ELR (cell line): ENCODE measurements around the gene DROSHA.
A peak's percentile ranks its signal among the peaks of the same experiment; 100 is the strongest.

ENCODE experiments used
- DNase-seq: peaks from one replicate; pipeline ENCODE4 v3.0.0-alpha.2; 2015; ENCODE audit warnings: low read depth

The DROSHA gene

GRCh38 chr5:31530541-31531265 lies 1.2 kb downstream of the DROSHA start:
- peak; percentile 66 for DNase-seq

DNA sequence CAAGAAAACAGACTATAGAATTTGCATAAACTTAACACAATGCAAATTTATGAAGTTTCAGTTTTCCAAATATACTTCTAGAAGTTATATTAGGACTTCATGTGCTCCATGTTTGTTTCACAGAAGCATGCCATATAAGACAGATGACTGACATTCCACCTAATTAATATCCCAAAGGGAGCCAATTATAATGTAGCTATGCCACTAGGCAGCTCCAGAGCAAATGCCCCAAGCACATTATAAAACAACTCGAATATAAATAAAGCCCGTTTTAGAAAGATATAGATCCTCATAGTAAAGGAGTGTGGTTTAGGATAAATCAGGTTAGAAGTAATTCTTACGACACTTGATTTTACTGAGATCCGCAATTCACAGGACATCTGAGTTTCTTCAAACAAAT lies 8.9 kb downstream of the DROSHA start:
- no peak for DNase-seq

- DNase-seq = no peak
Measured at GRCh38 chr5:31516802-31517201, 15.1 kb downstream of the DROSHA start.

DNA sequence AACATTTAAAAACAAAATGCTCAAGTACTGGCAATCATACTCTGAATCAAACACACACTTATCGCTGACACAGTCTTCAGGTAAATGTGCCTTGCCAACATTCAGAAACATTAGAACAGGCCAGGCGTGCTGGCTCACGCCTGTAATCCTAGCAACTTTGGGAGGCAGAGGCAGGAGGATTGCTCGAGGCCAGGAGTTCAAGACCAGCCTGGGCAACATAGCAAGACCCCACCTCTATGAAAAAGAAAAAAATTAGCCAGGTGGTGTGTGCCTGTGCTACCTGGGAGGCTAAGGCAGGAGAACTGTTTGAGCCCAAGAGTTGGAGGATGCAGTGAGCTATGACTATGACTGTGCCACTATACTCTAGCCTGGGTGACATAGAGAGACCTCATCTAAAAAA lies 20.6 kb downstream of the DROSHA start:
- no peak for DNase-seq

GRCh38 chr5:31504529-31504928 lies 27.4 kb downstream of the DROSHA start:
- no peak for DNase-seq

- DNase-seq = no peak
Measured at GRCh38 chr5:31502506-31502905, 29.4 kb downstream of the DROSHA start.

DNA sequence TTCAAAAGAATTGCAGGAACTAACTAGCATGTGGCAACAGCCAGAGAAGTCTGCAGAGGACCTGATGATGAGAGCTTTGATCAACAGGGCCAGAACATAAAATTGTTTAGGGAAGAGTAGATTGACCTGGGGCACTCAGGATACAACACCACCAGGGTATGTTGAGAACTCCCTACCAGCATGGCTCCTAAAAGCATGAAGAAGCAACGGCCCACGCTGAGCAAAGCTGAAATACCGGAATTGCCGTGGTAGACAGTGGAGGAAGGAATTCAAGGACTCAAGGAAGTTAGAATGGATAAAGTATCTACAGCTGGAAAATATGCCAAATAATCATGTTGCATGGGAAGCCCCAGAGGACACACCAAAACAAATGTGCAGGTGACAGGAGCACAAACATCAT lies 31.6 kb downstream of the DROSHA start:
- DNase-seq = no peak

DNA sequence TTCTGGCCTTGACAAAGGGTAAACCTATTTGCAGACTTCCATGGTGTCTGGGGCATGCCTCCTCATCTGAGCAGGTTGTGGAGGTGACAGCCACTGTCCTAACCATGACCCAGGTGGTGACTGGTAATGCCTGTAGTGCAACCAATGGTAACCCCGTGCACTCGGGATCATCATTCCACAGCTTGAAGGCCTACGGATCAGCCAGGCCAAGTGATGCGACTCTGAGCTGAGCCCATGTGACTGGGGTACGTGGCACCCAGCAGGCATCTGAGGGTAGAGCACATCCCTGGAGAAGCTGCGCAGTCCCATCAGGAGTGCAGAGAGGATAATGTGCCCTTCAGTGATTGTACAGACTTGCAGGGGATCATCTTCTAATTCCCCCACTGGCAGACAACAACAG lies 35.0 kb downstream of the DROSHA start:
- DNase-seq = no peak

GRCh38 chr5:31496301-31496700 lies 35.6 kb downstream of the DROSHA start:
- no peak for DNase-seq

DNA sequence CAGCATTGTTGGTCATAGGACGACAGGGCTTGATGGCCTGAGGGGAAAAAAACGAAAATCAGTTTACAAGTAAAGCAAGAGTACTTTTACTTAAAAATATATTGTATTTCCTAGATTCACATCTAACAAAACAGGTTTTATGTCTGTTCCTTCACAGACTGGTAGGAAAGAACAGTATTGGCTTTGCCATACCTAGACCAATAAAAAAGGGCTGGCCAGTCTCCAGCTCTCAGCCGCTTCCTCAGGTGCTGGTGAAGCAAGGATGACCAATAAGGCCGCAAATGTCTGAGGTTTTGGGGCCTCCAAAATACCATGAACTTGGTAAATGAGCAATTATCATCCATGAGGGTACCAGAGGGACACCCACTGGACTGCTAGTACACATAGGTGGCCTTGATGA lies 36.6 kb downstream of the DROSHA start:
- DNase-seq = no peak

GRCh38 chr5:31492869-31493268 lies 39.0 kb downstream of the DROSHA start:
- peak; percentile 4 for DNase-seq

DNA sequence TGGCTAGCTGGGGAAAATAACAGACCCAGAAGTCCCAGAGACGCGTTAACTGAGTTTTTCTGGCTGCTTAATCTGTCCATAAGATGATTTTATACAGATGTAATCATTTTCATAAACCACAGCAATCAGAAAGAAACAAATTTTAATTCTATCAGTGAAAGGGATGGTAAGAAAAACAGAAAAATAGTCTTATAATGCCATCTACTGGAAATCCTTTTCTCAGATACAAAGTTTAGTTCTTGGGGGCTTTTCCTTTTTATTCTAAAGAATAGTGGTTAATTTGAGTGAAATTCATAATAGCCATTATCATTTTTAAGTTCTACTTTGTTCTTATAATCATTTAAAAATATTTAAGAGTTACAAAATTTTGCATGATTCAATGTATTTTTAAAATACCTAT lies 44.4 kb downstream of the DROSHA start:
- DNase-seq = no peak

- DNase-seq = no peak
Measured at GRCh38 chr5:31486441-31486840, 45.5 kb downstream of the DROSHA start.

DNA sequence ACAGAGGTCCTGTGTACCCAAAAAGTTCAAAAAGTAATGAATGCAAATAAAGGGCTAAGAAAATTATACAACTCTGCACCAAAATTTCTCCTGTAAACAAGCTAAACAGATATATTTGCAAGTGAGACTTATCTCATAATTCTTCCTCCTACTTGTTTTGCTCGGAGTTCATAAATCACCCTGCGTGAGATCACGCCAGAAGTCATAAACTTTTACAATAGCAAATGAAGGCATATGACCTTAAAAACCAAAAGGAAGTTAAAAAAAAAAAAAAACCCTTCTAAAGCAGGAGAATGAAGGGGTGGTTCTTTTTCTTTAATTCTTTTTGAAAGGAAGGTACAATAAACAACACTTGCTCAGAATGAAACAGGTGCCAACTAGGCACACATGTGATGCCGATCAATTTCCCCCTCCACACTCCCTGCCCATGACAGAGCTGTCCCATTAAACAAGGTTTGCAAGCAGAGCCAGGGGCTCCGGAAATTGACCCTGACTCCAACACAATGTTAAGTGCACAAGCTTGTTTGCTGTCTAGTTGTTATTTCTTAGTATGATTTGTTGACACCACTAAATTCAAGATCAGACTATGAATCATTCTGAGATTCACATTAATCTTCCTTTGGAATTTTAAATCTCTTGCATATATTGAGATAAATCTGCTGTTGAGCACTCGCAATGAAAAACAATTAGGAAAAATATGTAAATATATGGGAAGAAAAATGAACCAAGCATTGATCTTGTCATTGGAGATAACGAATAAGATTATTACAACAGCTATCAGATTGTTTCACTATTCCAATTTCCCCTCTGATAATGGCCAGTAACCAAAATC lies 46.3 kb downstream of the DROSHA start:
- no peak for DNase-seq

DNA sequence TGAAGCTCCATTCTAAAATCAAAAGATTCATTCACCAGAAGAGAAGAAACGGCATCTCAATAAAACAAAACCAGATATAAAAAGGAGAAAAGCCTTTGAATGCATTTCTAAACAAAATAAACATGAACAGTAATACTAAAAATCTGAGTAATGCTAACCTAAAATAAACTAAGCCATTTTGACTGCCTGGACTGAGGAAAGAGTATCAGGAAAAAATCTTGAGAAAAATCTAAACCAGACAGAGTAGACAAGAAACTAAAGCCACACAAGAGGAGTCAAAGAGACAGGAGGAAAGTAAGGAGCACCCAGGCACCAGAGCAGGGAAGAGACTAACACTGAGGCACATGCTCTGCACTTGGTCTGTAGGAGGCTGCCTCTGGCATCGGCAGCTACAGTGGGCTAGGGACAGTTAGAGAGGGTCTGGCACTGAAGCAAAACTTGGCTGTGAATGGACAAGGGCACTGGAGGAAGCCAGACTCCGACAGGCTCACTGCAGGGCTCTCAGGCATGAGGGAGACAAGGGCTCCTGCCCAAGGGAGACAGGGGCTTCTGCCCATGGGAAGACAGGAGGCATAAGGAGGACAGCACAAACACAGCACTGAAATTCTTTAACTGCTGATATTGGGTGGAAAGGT lies 50.2 kb downstream of the DROSHA start:
- DNase-seq = no peak

- DNase-seq = no peak
Measured at GRCh38 chr5:31479706-31480105, 52.2 kb downstream of the DROSHA start.

- no peak for DNase-seq
Measured at GRCh38 chr5:31478901-31479300, 53.0 kb downstream of the DROSHA start.

- DNase-seq = peak; percentile 4
Measured at GRCh38 chr5:31477971-31478370, 53.9 kb downstream of the DROSHA start.

GRCh38 chr5:31477516-31477915 lies 54.4 kb downstream of the DROSHA start:
- DNase-seq = peak; percentile 28

GRCh38 chr5:31476738-31477141 lies 55.2 kb downstream of the DROSHA start:
- DNase-seq = no peak

DNA sequence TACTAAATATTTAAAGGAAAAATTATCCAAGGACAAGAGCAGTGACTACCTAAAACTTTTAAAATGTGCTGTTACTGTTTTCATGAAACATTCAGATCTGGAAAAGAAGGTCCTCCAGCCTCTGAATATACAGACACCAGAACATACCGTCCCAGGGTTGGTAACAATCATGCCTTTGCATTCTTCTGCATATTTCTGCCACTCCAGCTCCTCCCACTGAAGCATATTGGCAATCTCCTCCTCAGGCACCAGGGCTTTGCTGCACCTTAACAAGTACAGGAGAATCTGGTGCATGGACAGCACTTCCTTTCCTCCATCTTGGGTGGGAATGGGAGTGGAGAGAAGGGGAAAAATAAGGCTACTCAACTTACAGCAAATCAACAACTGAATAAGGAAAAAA lies 60.0 kb downstream of the DROSHA start:
- DNase-seq = no peak

GRCh38 chr5:31471040-31471439 lies 60.9 kb downstream of the DROSHA start:
- no peak for DNase-seq

- peak; percentile 46 for DNase-seq
Measured at GRCh38 chr5:31470608-31471007, 61.3 kb downstream of the DROSHA start.
